IMR-90 (cell line): ENCODE results near the gene DSG3. TPM values are rescaled to one million over a fixed set of nuclear protein-coding genes. Genes with fewer than 3 reads are reported as not detected.

Experiments
- ATAC-seq: fragments of 200-7000 bp; cut with Tn5 transposase; 2 replicates; pipeline ENCODE4 v1.9.1; 2020; ENCODE audit warnings: low read depth, mild to moderate bottlenecking, moderate library complexity
- BruUV-seq: library from RNA; stranded (reverse); fragments of 400-500 nt; replicated peaks from 2 replicates; lab custom pipeline; 2021; lab: Mats Ljungman, UMichigan
- CTCF ChIA-PET: fragments of 300-600 bp; formaldehyde crosslinking; extraction: SDS; loops from one replicate; lab custom pipeline; 2021; ENCODE audit warnings: antibody characterized with exemption; lab: Yijun Ruan, JAX
- POLR2A ChIA-PET: fragments of 300-600 bp; sonication (Branson Sonifier 250); formaldehyde crosslinking; loops from one replicate; lab custom pipeline; 2022; ENCODE audit warnings: antibody characterized with exemption; ENCODE audit not compliant: unreplicated experiment; lab: Charles Lee
- DNase-seq: peaks from one replicate; pipeline ENCODE4 v3.0.0; 2013
- H2AFZ ChIP-seq: replicated peaks from 2 replicates; pipeline ENCODE3; 2013; ENCODE audit warnings: low read length, mild to moderate bottlenecking; ENCODE audit not compliant: poor library complexity
- H2AK5ac ChIP-seq: 2 replicates; pipeline ENCODE4 v1.6.1; 2013; ENCODE audit warnings: low read depth, low read length, inconsistent platforms
- H2AK9ac ChIP-seq: replicated peaks from 2 replicates; pipeline ENCODE3; 2013; ENCODE audit warnings: mild to moderate bottlenecking, low read depth, low read length, moderate library complexity; ENCODE audit not compliant: poor library complexity
- H2BK120ac ChIP-seq: 2 replicates; pipeline ENCODE4 v1.6.1; 2013; ENCODE audit warnings: low read depth, low read length, inconsistent platforms
- H2BK15ac ChIP-seq: 3 replicates; pipeline ENCODE4 v1.6.1; 2013; ENCODE audit warnings: low read depth, low read length, inconsistent platforms
- H2BK20ac ChIP-seq: 2 replicates; pipeline ENCODE4 v1.6.1; 2013; ENCODE audit warnings: low read depth, mild to moderate bottlenecking, inconsistent platforms, low read length, moderate library complexity
- H2BK5ac ChIP-seq: 2 replicates; pipeline ENCODE4 v1.6.1; 2013; ENCODE audit warnings: mild to moderate bottlenecking, low read depth, low read length, inconsistent platforms; ENCODE audit not compliant: poor library complexity, severe bottlenecking
- H3K14ac ChIP-seq: replicated peaks from 2 replicates; pipeline ENCODE4 v1.6.1; 2013; ENCODE audit warnings: low read depth, low read length, inconsistent platforms
- H3K18ac ChIP-seq: 2 replicates; pipeline ENCODE4 v1.6.1; 2013; ENCODE audit warnings: low read depth, low read length, control low read depth
- H3K23ac ChIP-seq: 2 replicates; pipeline ENCODE4 v1.6.1; 2013; ENCODE audit warnings: low read depth, low read length, inconsistent platforms
- H3K27ac ChIP-seq: 2 replicates; pipeline ENCODE4 v1.5.1; 2013; ENCODE audit warnings: mild to moderate bottlenecking, control low read depth, low read length; ENCODE audit not compliant: insufficient read depth
- H3K27me3 ChIP-seq: 2 replicates; pipeline ENCODE4 v1.6.1; 2013; ENCODE audit warnings: low read length; ENCODE audit not compliant: control insufficient read depth, insufficient read depth
- H3K36me3 ChIP-seq: 2 replicates; pipeline ENCODE4 v1.6.1; 2013; ENCODE audit warnings: low read length, mixed read lengths; ENCODE audit not compliant: control insufficient read depth, insufficient read depth
- H3K4ac ChIP-seq: 2 replicates; pipeline ENCODE4 v1.6.1; 2013; ENCODE audit warnings: low read depth, low read length, inconsistent platforms
- H3K4me1 ChIP-seq: 2 replicates; pipeline ENCODE4 v1.6.1; 2013; ENCODE audit warnings: low read length, mixed read lengths; ENCODE audit not compliant: control insufficient read depth, insufficient read depth
- H3K4me2 ChIP-seq: 2 replicates; pipeline ENCODE4 v1.6.1; 2013; ENCODE audit warnings: low read depth, mild to moderate bottlenecking, control low read depth, low read length, moderate library complexity
- H3K4me3 ChIP-seq: 2 replicates; pipeline ENCODE4 v1.5.1; 2013; ENCODE audit warnings: low read depth, mild to moderate bottlenecking, control low read depth, low read length, moderate library complexity; ENCODE audit not compliant: insufficient read depth
- H3K56ac ChIP-seq: 2 replicates; pipeline ENCODE4 v1.6.1; 2013; ENCODE audit warnings: low read length, inconsistent platforms; ENCODE audit not compliant: insufficient read depth; ENCODE audit errors: extremely low read depth
- H3K79me1 ChIP-seq, 2 experiments: 2 replicates each; pipeline ENCODE4 v1.6.1; 2013; ENCODE audit warnings: low read length in 2 of 2, inconsistent platforms in 1 of 2, low read depth in 1 of 2
- H3K9ac ChIP-seq: 2 replicates; pipeline ENCODE4 v1.6.1; 2013; ENCODE audit warnings: low read depth, low read length, control low read depth
- H3K9me1 ChIP-seq: 2 replicates; pipeline ENCODE4 v1.6.1; 2013; ENCODE audit warnings: low read length, inconsistent platforms; ENCODE audit not compliant: insufficient read depth
- H3K9me3 ChIP-seq: 2 replicates; pipeline ENCODE4 v1.6.1; 2013; ENCODE audit warnings: low read length; ENCODE audit not compliant: control insufficient read depth, insufficient read depth
- H4K20me1 ChIP-seq: 2 replicates; pipeline ENCODE4 v1.6.1; 2013; ENCODE audit warnings: low read length, inconsistent platforms; ENCODE audit not compliant: insufficient read depth
- H4K5ac ChIP-seq: 2 replicates; pipeline ENCODE4 v1.6.1; 2013; ENCODE audit warnings: mild to moderate bottlenecking, low read depth, low read length, control low read depth
- H4K8ac ChIP-seq, 2 experiments: 2 replicates each; pipeline ENCODE4 v1.6.1; 2013; ENCODE audit warnings: low read depth in 2 of 2, low read length in 2 of 2, control low read depth in 1 of 2, inconsistent platforms in 1 of 2
- H4K91ac ChIP-seq: 2 replicates; pipeline ENCODE4 v1.6.1; 2013; ENCODE audit warnings: low read depth, low read length, inconsistent platforms; ENCODE audit not compliant: insufficient read depth
- BHLHE40 ChIP-seq: fragments of 150-350 bp; IDR thresholded peaks from 2 replicates; pipeline ENCODE4 v1.6.1; 2016; ENCODE audit warnings: mild to moderate bottlenecking, low read depth, low read length
- CEBPB ChIP-seq: IDR thresholded peaks from 2 replicates; pipeline ENCODE4 v1.6.1; 2012; ENCODE audit warnings: low read depth, low read length, improper control_type of control experiment
- CHD1 ChIP-seq: IDR thresholded peaks from 2 replicates; pipeline ENCODE4 v1.6.1; 2012; ENCODE audit warnings: low read depth, low read length, improper control_type of control experiment
- CTCF ChIP-seq: conservative IDR thresholded peaks from 2 replicates; pipeline ENCODE4 v1.5.1; 2012; ENCODE audit warnings: mild to moderate bottlenecking, low read depth, low read length, improper control_type of control experiment
- ELK1 ChIP-seq: fragments of 150-350 bp; IDR thresholded peaks from 2 replicates; pipeline ENCODE4 v1.6.1; 2016; ENCODE audit warnings: low read depth, mild to moderate bottlenecking, low read length, moderate library complexity, borderline replicate concordance
- FOS ChIP-seq: fragments of 150-350 bp; IDR thresholded peaks from 2 replicates; pipeline ENCODE4 v1.6.1; 2016; ENCODE audit warnings: low read depth, low read length
- MAFK ChIP-seq: IDR thresholded peaks from 2 replicates; pipeline ENCODE4 v1.6.1; 2012; ENCODE audit warnings: low read depth, low read length, improper control_type of control experiment
- MAZ ChIP-seq: IDR thresholded peaks from 2 replicates; pipeline ENCODE4 v1.6.1; 2012; ENCODE audit warnings: low read depth, mild to moderate bottlenecking, low read length, improper control_type of control experiment, moderate library complexity, borderline replicate concordance
- MXI1 ChIP-seq: IDR thresholded peaks from 2 replicates; pipeline ENCODE4 v1.6.1; 2012; ENCODE audit warnings: low read depth, mild to moderate bottlenecking, low read length, moderate library complexity, borderline replicate concordance
- NFE2L2 ChIP-seq: fragments of 150-350 bp; IDR thresholded peaks from 2 replicates; pipeline ENCODE4 v1.6.1; 2016; ENCODE audit warnings: low read depth, mild to moderate bottlenecking, low read length
- POLR2A ChIP-seq: IDR thresholded peaks from 2 replicates; pipeline ENCODE4 v1.6.1; 2012; ENCODE audit warnings: mild to moderate bottlenecking, low read depth, low read length
- RAD21 ChIP-seq: IDR thresholded peaks from 2 replicates; pipeline ENCODE4 v1.6.1; 2012; ENCODE audit warnings: low read length, improper control_type of control experiment
- RCOR1 ChIP-seq: IDR thresholded peaks from 2 replicates; pipeline ENCODE4 v1.6.1; 2012; ENCODE audit warnings: mild to moderate bottlenecking, low read length, improper control_type of control experiment; ENCODE audit not compliant: insufficient replicate concordance
- RFX5 ChIP-seq: IDR thresholded peaks from 2 replicates; pipeline ENCODE4 v1.8.0; 2012; ENCODE audit warnings: low read depth, mild to moderate bottlenecking, low read length, moderate library complexity
- SMC3 ChIP-seq: fragments of 150-350 bp; IDR thresholded peaks from 2 replicates; pipeline ENCODE4 v1.6.1; 2016; ENCODE audit warnings: low read depth, mild to moderate bottlenecking, antibody characterized with exemption, low read length, moderate library complexity
- USF2 ChIP-seq: fragments of 150-350 bp; IDR thresholded peaks from 2 replicates; pipeline ENCODE4 v1.6.1; 2017; ENCODE audit warnings: mild to moderate bottlenecking, antibody characterized with exemption, low read length, low read depth
- WGBS, 2 experiments: methylation state at CpG; one replicate each; pipeline versions ENCODE4 v1.1.5 to v1.1.7; 2013; ENCODE audit warnings: missing lambda C conversion rate in 2 of 2; ENCODE audit not compliant: insufficient read length in 1 of 2; ENCODE audit errors: extremely low coverage in 2 of 2; 5-methylcytosine and 5-hydroxymethylcytosine counted together
- dilution Hi-C: fragments of 300-500 bp; cut with HindIII; formaldehyde crosslinking; loops from one replicate; pipeline ENCODE4 v1.14.3; 2018; ENCODE audit warnings: low sequenced_read_pairs; ENCODE audit not compliant: unreplicated experiment
- in situ Hi-C: fragments of 300-500 bp; cut with MboI; formaldehyde crosslinking; loops from 3 replicates; pipeline ENCODE4 v1.14.3; 2019; ENCODE audit warnings: low sequenced_read_pairs, inconsistent platforms, mixed read lengths
- intact Hi-C: fragments of 100-400 bp; cut with micrococcal nuclease; formaldehyde crosslinking; loops from 2 replicates; pipeline ENCODE4 v1.10.0; 2022
- polyA plus RNA-seq, 3 experiments: library from polyadenylated mRNA; depleted of rRNA; stranded (reverse); fragments of >200 nt; gene quantifications; 2 replicates each; pipeline ENCODE4 v1.2.3, GENCODE V29; 2012; ENCODE audit warnings: low replicate concordance in 1 of 3
- total RNA-seq: library from RNA; depleted of rRNA; stranded (reverse); fragments of >200 nt; gene quantifications from 2 replicates; pipeline ENCODE4 v1.2.3, GENCODE V29; 2012

Gene DSG3
- total and polyA plus RNA-seq, 2 of the 4 experiments (the other 2 are of a cell fraction) = not detected

GRCh38 chr18:31419457-31419932 is 28.0 kb upstream of the DSG3 start:
- Histone ChIP-seq H4K8ac (no peak overlapping the region), H3K79me1 (no peaks in the 10 kb centered on the region), H4K20me1 (no peaks in the 10 kb centered on the region), H3K4me2 (no peak overlapping the region), H4K91ac (no peak overlapping the region), H3K4me1 (no peaks in the 10 kb centered on the region), H3K4me3 (no peak overlapping the region), H2BK120ac (no peak overlapping the region), H2AK5ac (no peak overlapping the region), H2AK9ac (no peak overlapping the region), H3K14ac (no peak overlapping the region), H2BK5ac (no peak overlapping the region), H4K5ac (no peak overlapping the region), H2AFZ (no peak overlapping the region), H3K23ac (no peak overlapping the region), H3K18ac (no peak overlapping the region), H3K27ac (no peak overlapping the region), H3K9me3 (no peaks in the 10 kb centered on the region; the same call in 1 of the 2 replicates), H3K9ac (no peak overlapping the region), H2BK15ac (no peak overlapping the region), H2BK20ac (no peak overlapping the region), H3K4ac (no peak overlapping the region), H3K27me3 (no peaks in the 10 kb centered on the region), H3K36me3 (no peaks in the 10 kb centered on the region), H3K56ac (no peak overlapping the region), H3K9me1 (no peaks in the 10 kb centered on the region)
- dilution Hi-C loops = no loop called here
- TF ChIP-seq ELK1 (no peak), CTCF (no peak), RAD21 (no peak), RFX5 (no peak), RCOR1 (no peak), MAZ (no peak), MAFK (no peak), MXI1 (no peak), SMC3 (no peak), CHD1 (no peak), NFE2L2 (no peak), CEBPB (no peak), FOS (no peak), POLR2A (no peak), USF2 (no peak), BHLHE40 (no peak)
- ChIA-PET CTCF (no interaction called here), POLR2A (no interaction called here)
- DNase-seq = no peak
- in situ Hi-C loops = no loop called here
- no TSS peak for BruUV-seq
- intact Hi-C loops = no loop called here
- ATAC-seq = no peak
- no CpG with 5 or more reads among the region's 7 CpGs for WGBS, 2 experiments
